Esophagus squamous epithelium (tissue), 4 donors: ENCODE results near the gene GPC6.

Source experiments
- POLR2A ChIP-seq, 4 donors: fragments of 450-650 bp; IDR thresholded peaks; one replicate each; pipeline ENCODE4 v1.6.1; 2017; ENCODE audit warnings: antibody characterized with exemption in 4 of 4, mild to moderate bottlenecking in 4 of 4, moderate library complexity in 3 of 4
- TF ChIP-seq, protein P1 (sequence below), 6 experiments: fragments of 450-650 bp in 4 of 6; fragments of 200-600 bp in 2 of 6; sonication (generic) in 2 of 6; IDR thresholded peaks; one replicate each; pipeline ENCODE4 v1.5.1; 2016 to 2019; ENCODE audit warnings: antibody characterized with exemption in 6 of 6, mild to moderate bottlenecking in 4 of 6, moderate library complexity in 4 of 6

DNA sequence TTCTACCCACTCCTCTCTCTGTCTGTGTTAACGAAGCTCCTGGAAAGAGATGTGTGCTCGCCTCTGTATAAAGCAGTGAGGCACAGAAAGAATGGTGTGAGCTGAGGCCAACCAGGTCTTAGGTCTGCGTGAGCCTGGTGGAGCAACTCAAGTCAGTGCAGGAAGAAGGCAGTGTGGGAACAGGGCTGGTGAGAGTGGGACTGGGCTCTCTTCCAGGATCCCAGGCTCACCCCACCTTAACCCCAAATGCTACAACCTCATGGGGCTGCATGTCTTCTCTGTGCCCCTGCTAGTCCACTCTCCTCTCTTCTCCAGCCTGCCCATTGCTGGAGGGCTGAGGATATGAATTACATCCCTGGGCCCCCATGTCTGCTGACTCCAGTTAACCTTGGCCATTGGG lies 1125.5 kb downstream of the GPC6 start:
- TF ChIP-seq, protein P1, sequence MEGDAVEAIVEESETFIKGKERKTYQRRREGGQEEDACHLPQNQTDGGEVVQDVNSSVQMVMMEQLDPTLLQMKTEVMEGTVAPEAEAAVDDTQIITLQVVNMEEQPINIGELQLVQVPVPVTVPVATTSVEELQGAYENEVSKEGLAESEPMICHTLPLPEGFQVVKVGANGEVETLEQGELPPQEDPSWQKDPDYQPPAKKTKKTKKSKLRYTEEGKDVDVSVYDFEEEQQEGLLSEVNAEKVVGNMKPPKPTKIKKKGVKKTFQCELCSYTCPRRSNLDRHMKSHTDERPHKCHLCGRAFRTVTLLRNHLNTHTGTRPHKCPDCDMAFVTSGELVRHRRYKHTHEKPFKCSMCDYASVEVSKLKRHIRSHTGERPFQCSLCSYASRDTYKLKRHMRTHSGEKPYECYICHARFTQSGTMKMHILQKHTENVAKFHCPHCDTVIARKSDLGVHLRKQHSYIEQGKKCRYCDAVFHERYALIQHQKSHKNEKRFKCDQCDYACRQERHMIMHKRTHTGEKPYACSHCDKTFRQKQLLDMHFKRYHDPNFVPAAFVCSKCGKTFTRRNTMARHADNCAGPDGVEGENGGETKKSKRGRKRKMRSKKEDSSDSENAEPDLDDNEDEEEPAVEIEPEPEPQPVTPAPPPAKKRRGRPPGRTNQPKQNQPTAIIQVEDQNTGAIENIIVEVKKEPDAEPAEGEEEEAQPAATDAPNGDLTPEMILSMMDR (IDR thresholded peaks at IDR 0.05), result no peak
- TF ChIP-seq POLR2A (IDR thresholded peaks at IDR 0.05), result no peak
